B cell (primary cell): ENCODE data around the gene ITGAE. TPM values are rescaled to one million over a fixed set of nuclear protein-coding genes. Genes with fewer than 3 reads are reported as not detected.

Experiments used
- ATAC-seq: fragments of 200-7000 bp; cut with Tn5 transposase; one replicate; pipeline ENCODE4 v1.10.0; 2021; ENCODE audit warnings: low read depth, mild to moderate bottlenecking, moderate number of reproducible peaks, moderate library complexity
- CTCF ChIA-PET: fragments of 350-600 bp; sonication (Branson Sonifier 250); formaldehyde crosslinking; loops from one replicate; lab custom pipeline; 2021; ENCODE audit warnings: antibody characterized with exemption, inconsistent platforms; lab: Charles Lee
- POLR2A ChIA-PET: fragments of 350-600 bp; sonication (Branson Sonifier 250); formaldehyde crosslinking; loops from one replicate; lab custom pipeline; 2021; ENCODE audit warnings: antibody characterized with exemption; lab: Charles Lee
- DNase-seq: peaks from one replicate; pipeline ENCODE4 v3.0.0; 2013
- H2AFZ ChIP-seq: 2 replicates; pipeline ENCODE4 v1.6.1; 2012; ENCODE audit warnings: mild to moderate bottlenecking, low read depth, low read length; ENCODE audit not compliant: insufficient read depth, poor library complexity, severe bottlenecking
- H3K27ac ChIP-seq, 2 donors: 1 replicate in 1 of 2; 2 replicates in 1 of 2; pipeline ENCODE4 v1.5.1; 2012 to 2013; ENCODE audit warnings: low read length in 2 of 2, mild to moderate bottlenecking in 2 of 2, moderate library complexity in 1 of 2
- H3K27me3 ChIP-seq, 4 experiments: fragments of 200-600 bp in 1 of 4; sonication (generic) in 1 of 4; replicated peaks in 1 of 4; 1 replicate in 2 of 4; 2 replicates in 2 of 4; pipeline versions ENCODE4 v1.6.1 to v1.7.0; 2013 to 2016; ENCODE audit warnings: low read length in 3 of 4, mild to moderate bottlenecking in 2 of 4, mixed read lengths in 1 of 4, moderate library complexity in 1 of 4; ENCODE audit not compliant: insufficient read depth in 4 of 4, control insufficient read depth in 3 of 4; ENCODE audit errors: control extremely low read depth in 1 of 4
- H3K36me3 ChIP-seq, 2 experiments: replicated peaks in 1 of 2; 1 replicate in 1 of 2; 2 replicates in 1 of 2; pipeline versions ENCODE4 v1.6.1 to v1.7.1; 2013; ENCODE audit warnings: low read length in 1 of 2; ENCODE audit not compliant: insufficient read depth in 2 of 2, control insufficient read depth in 1 of 2; ENCODE audit errors: control extremely low read depth in 1 of 2, extremely low read depth in 1 of 2
- H3K4me1 ChIP-seq, 2 donors: fragments of 200-600 bp in 1 of 2; sonication (generic) in 1 of 2; 1 replicate in 1 of 2; 2 replicates in 1 of 2; pipeline versions ENCODE4 v1.5.1 to v1.6.1; 2013 to 2017; ENCODE audit warnings: low read length in 2 of 2; ENCODE audit not compliant: control insufficient read depth in 2 of 2, insufficient read depth in 2 of 2
- H3K4me2 ChIP-seq: replicated peaks from 2 replicates; pipeline ENCODE3; 2012; ENCODE audit warnings: mild to moderate bottlenecking, low read depth, low read length; ENCODE audit not compliant: poor library complexity, severe bottlenecking
- H3K4me3 ChIP-seq, 5 experiments: fragments of 200-600 bp in 1 of 5; sonication (generic) in 1 of 5; 1 replicate in 3 of 5; 2 replicates in 2 of 5; pipeline versions ENCODE4 v1.5.1 to v1.7.0; 2011 to 2016; ENCODE audit warnings: low read length in 4 of 5, mild to moderate bottlenecking in 4 of 5, low read depth in 2 of 5, control low read depth in 1 of 5, moderate library complexity in 1 of 5; ENCODE audit not compliant: insufficient read depth in 1 of 5; ENCODE audit errors: control extremely low read depth in 1 of 5, extremely low read depth in 1 of 5
- H3K79me2 ChIP-seq: fragments of 200-600 bp; sonication (generic); one replicate; pipeline ENCODE4 v1.6.0; 2016; ENCODE audit warnings: low read length; ENCODE audit not compliant: control insufficient read depth, insufficient read depth
- H3K9ac ChIP-seq: fragments of 200-600 bp; sonication (generic); 2 replicates; pipeline ENCODE4 v1.6.1; 2017; ENCODE audit warnings: mild to moderate bottlenecking, low read length, moderate library complexity
- H3K9me3 ChIP-seq, 3 donors: one replicate each; pipeline versions ENCODE4 v1.6.1 to v1.7.1; 2013; ENCODE audit warnings: low read length in 2 of 3; ENCODE audit not compliant: control insufficient read depth in 2 of 3, insufficient read depth in 1 of 3; ENCODE audit errors: control extremely low read depth in 1 of 3
- H4K20me1 ChIP-seq: 2 replicates; pipeline ENCODE4 v1.6.0; 2012; ENCODE audit warnings: mild to moderate bottlenecking, low read length; ENCODE audit not compliant: insufficient read depth, control insufficient read depth, poor library complexity, severe bottlenecking
- H3K27ac Mint-ChIP-seq: one replicate; pipeline ENCODE4 v1.8.0; 2021; ENCODE audit warnings: mixed read lengths
- H3K27me3 Mint-ChIP-seq: one replicate; pipeline ENCODE4 v1.8.0; 2021; ENCODE audit warnings: mixed read lengths
- H3K4me1 Mint-ChIP-seq: one replicate; pipeline ENCODE4 v1.8.0; 2021; ENCODE audit warnings: mixed read lengths
- H3K4me3 Mint-ChIP-seq: one replicate; pipeline ENCODE4 v1.8.0; 2021; ENCODE audit warnings: mixed read lengths
- H3K9me3 Mint-ChIP-seq: one replicate; pipeline ENCODE4 v1.8.0; 2022; ENCODE audit warnings: mixed read lengths; ENCODE audit not compliant: insufficient read depth
- CTCF ChIP-seq: fragments of 200-600 bp; IDR thresholded peaks from one replicate; pipeline ENCODE4 v1.8.0; 2022; ENCODE audit warnings: antibody characterized with exemption, mild to moderate bottlenecking
- EZH2 ChIP-seq: IDR thresholded peaks from 2 replicates; pipeline ENCODE4 v1.6.1; 2012; ENCODE audit warnings: borderline replicate concordance, low read depth, mild to moderate bottlenecking, moderate library complexity, low read length; ENCODE audit not compliant: insufficient read depth, poor library complexity, severe bottlenecking
- WGBS: methylation state at CpG from one replicate; pipeline ENCODE4 v1.1.5; 2013; ENCODE audit warnings: missing lambda C conversion rate; ENCODE audit not compliant: insufficient coverage; 5-methylcytosine and 5-hydroxymethylcytosine counted together
- intact Hi-C: fragments of 100-400 bp; cut with micrococcal nuclease; formaldehyde crosslinking; loops from one replicate; pipeline ENCODE4 v1.10.0; 2022
- polyA plus RNA-seq: library from polyadenylated mRNA; depleted of rRNA; stranded (reverse); fragments of >200 nt; gene quantifications from 2 replicates; pipeline ENCODE4 v1.2.3, GENCODE V29; 2012
- total RNA-seq, 2 donors: library from RNA; stranded (reverse); fragments of 120-200 nt in 1 of 2; gene quantifications; 1 replicate in 1 of 2; 2 replicates in 1 of 2; pipeline versions ENCODE4 v1.2.3 to v1.2.4, GENCODE V29; 2013 to 2022

The ITGAE gene
- total and polyA plus RNA-seq, 2 donors (not counting 1 experiment from before 2014, with no cell fraction given): 48.2 to 95.6 TPM

GRCh38 chr17:3836551-3836950, 35.6 kb upstream of the ITGAE start:
- Histone ChIP-seq H3K9ac (no peak overlapping the region), H3K27ac (no peak overlapping the region), H4K20me1 (peaks cover 11% of the 10 kb centered on the region), H3K27me3 (no peaks in the 10 kb centered on the region), H3K4me2 (no peak overlapping the region), H3K36me3 (peaks cover 0 to 48% of the 10 kb centered on the region in 2 experiments), H3K4me1 (no peaks in the 10 kb centered on the region), H3K79me2 (peaks cover 48% of the 10 kb centered on the region), H2AFZ (no peak overlapping the region), H3K4me3 (no peak overlapping the region), H3K9me3 (no peaks in the 10 kb centered on the region)
- 100% methylated on average over 3 of the region's 10 CpGs for WGBS
- DNase-seq (no peak), ATAC-seq (no peak)
- Mint-ChIP-seq H3K4me3 (no peak overlapping the region), H3K27ac (no peak overlapping the region), H3K9me3 (no peaks in the 10 kb centered on the region), H3K4me1 (peaks cover 6% of the 10 kb centered on the region), H3K27me3 (no peaks in the 10 kb centered on the region)
- ChIA-PET CTCF (interaction anchor here (0.6 to 3.2 kb wide), 3 partner anchors 9 to 113 kb away, joined by 3 to 18 read pairs (median 14); partner anchors contain the start of gene NCBP3), POLR2A (interaction anchor here (0.7 kb wide), 1 partner anchor 113 kb away, joined by 6 read pairs; no protein-coding TSS in a partner anchor)
- intact Hi-C loops: no loop called here
- TF ChIP-seq CTCF (no peak), EZH2 (no peak)

GRCh38 chr17:3835410-3836229, 34.6 kb upstream of the ITGAE start:
- Mint-ChIP-seq H3K4me3 (no peak overlapping the region), H3K27ac (no peak overlapping the region), H3K27me3 (no peaks in the 10 kb centered on the region), H3K9me3 (no peaks in the 10 kb centered on the region), H3K4me1 (peaks cover 2% of the 10 kb centered on the region)
- ChIA-PET POLR2A (no interaction called here), CTCF (interaction anchor here (2.6 to 3.2 kb wide), 2 partner anchors 8 to 11 kb away, joined by 14 to 18 read pairs; partner anchors contain the start of gene NCBP3)
- Histone ChIP-seq H3K4me3 (no peak overlapping the region), H3K9me3 (no peaks in the 10 kb centered on the region), H4K20me1 (peaks cover 6% of the 10 kb centered on the region), H3K4me2 (no peak overlapping the region), H3K4me1 (no peaks in the 10 kb centered on the region), H3K27ac (no peak overlapping the region), H3K9ac (no peak overlapping the region), H2AFZ (no peak overlapping the region), H3K27me3 (no peaks in the 10 kb centered on the region), H3K36me3 (peaks cover 0 to 41% of the 10 kb centered on the region in 2 experiments), H3K79me2 (peaks cover 49% of the 10 kb centered on the region)
- intact Hi-C loops: no loop called here
- ATAC-seq (no peak), DNase-seq (no peak)
- TF ChIP-seq CTCF (no peak), EZH2 (no peak)
- WGBS: 96% methylated on average over 7 of the region's 14 CpGs
